22Rv1 (cell line): Measurements from ENCODE around the gene KAT5.

Source experiments
- CTCF ChIP-seq: fragments of 450-650 bp; IDR thresholded peaks from 2 replicates; pipeline ENCODE4 v1.5.1; 2017; ENCODE audit warnings: mild to moderate bottlenecking
- ZFX ChIP-seq: fragments of 450-650 bp; IDR thresholded peaks from 2 replicates; pipeline ENCODE4 v1.6.1; 2017; ENCODE audit warnings: antibody characterized with exemption, borderline replicate concordance

GRCh38 chr11:65696802-65697552, 15.1 kb upstream of the KAT5 start:
- no peak for TF ChIP-seq CTCF
- no peak for TF ChIP-seq ZFX
